DND-41 (cell line): Measurements from ENCODE around the gene ERP29.

Experiments used
- CTCF ChIP-seq: IDR thresholded peaks from 2 replicates; pipeline ENCODE4 v1.5.1; 2012; ENCODE audit warnings: borderline replicate concordance, low read length, moderate library complexity, mild to moderate bottlenecking; ENCODE audit not compliant: poor library complexity, severe bottlenecking; ENCODE audit errors: extremely low read depth
- EZH2 ChIP-seq: IDR thresholded peaks from 3 replicates; pipeline ENCODE4 v1.6.1; 2012; ENCODE audit warnings: borderline replicate concordance, low read depth, mild to moderate bottlenecking, moderate library complexity, low read length, inconsistent platforms; ENCODE audit not compliant: severe bottlenecking

- TF ChIP-seq CTCF (no peak), EZH2 (no peak)
Measured at GRCh38 chr12:112022241-112023016, 9.2 kb downstream of the ERP29 start.
